ENCODE data around the gene PPFIBP1. TPM values are rescaled to one million over a fixed set of nuclear protein-coding genes. Genes with fewer than 3 reads are reported as not detected.

The PPFIBP1 gene
- total and polyA plus RNA-seq, 2 of the 8 experiments (the other 6 are each of a cell fraction or from before 2014, with no cell fraction given) = 7.7 to 31.3 TPM

GRCh38 chr12:27743601-27744000, 219.6 kb downstream of the PPFIBP1 start (continued):
- TF ChIP-seq ATF2 (IDR thresholded peaks at IDR 0.05; ENCODE audit: low read length) = no peak

Other genes starting within 250 kb of the PPFIBP1 start
- 20.6 and 22.8 TPM in 2 replicates for gene BMAL2, start 191.4 kb upstream of the PPFIBP1 start, total RNA-seq (2021; fragmentation: NEBNext Ultra II Directional; extraction: Animal tissue kit (Norgen Biotek cat#: 25700))
- 1.8 and 3.2 TPM in 2 replicates for gene BMAL2, start 191.4 kb upstream of the PPFIBP1 start, polyA plus RNA-seq (2011; rRNA removed)
- 0.73 and 0.80 TPM in 2 replicates for gene SMCO2, start 77.5 kb upstream of the PPFIBP1 start, total RNA-seq (2021; fragmentation: NEBNext Ultra II Directional; extraction: Animal tissue kit (Norgen Biotek cat#: 25700))
- gene SMCO2, start 77.5 kb upstream of the PPFIBP1 start, polyA plus RNA-seq (2011; rRNA removed) = 0.11 and 0.24 TPM in 2 replicates
- 0.73 and 0.80 TPM in 2 replicates for gene REP15, start 172.2 kb downstream of the PPFIBP1 start, total RNA-seq (2021; fragmentation: NEBNext Ultra II Directional; extraction: Animal tissue kit (Norgen Biotek cat#: 25700))
- gene REP15, start 172.2 kb downstream of the PPFIBP1 start, polyA plus RNA-seq (2011; rRNA removed) = 0.06 TPM in 1 of 2 replicates, not detected in the other
- gene MRPS35, start 186.6 kb downstream of the PPFIBP1 start, total RNA-seq (2021; fragmentation: NEBNext Ultra II Directional; extraction: Animal tissue kit (Norgen Biotek cat#: 25700)) = 44.3 and 47.9 TPM in 2 replicates
- 14.6 and 26.8 TPM in 2 replicates for gene MRPS35, start 186.6 kb downstream of the PPFIBP1 start, polyA plus RNA-seq (2011; rRNA removed)

Data from H1 (cell line).